Measurements from ENCODE around the gene FBXW12.

- TF ChIP-seq POLR2A (IDR thresholded peaks at IDR 0.05) (no peak), CTCF (IDR thresholded peaks at IDR 0.05) (no peak)
These were observed 44.1 kb downstream of the FBXW12 start for GRCh38 chr3:48416091-48416505.

All from testis (tissue), 2 donors.